Astrocyte (in vitro differentiated cells and primary cell): ENCODE measurements around the gene MTHFD1.

ENCODE experiments used
- EZH2 ChIP-seq: IDR thresholded peaks from 2 replicates; pipeline ENCODE4 v1.6.1; 2012; ENCODE audit warnings: mild to moderate bottlenecking, low read length, inconsistent platforms; ENCODE audit not compliant: insufficient read depth
- TF ChIP-seq, protein P1 (sequence below): IDR thresholded peaks from 2 replicates; pipeline ENCODE4 v1.5.1; 2011; ENCODE audit warnings: low read depth, mild to moderate bottlenecking, inconsistent platforms, low read length, moderate library complexity; ENCODE audit not compliant: insufficient read depth

DNA sequence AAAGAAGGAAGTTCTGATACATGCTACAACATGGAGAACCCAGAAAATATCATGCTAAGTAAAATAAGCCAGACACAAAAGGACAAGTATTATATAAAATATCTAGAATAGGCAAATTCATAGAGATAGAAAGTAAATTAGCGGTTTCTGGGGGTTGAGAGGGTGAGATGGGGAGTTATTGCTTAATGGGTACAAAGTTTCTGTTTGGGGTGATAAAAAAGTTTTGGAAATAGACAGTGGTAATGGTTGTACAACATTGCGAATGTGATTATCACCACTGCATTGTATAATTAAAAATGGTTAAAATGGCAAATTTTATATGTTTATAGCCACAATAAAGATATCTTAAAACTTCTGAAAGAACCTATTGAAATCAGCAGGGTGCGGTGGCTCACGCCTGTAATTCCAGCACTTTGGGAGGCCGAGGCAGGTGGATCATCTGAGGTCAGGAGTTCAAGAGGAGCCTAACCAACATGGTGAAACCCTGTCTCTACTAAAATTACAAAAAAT lies 100.5 kb downstream of the MTHFD1 start:
- TF ChIP-seq, protein P1, sequence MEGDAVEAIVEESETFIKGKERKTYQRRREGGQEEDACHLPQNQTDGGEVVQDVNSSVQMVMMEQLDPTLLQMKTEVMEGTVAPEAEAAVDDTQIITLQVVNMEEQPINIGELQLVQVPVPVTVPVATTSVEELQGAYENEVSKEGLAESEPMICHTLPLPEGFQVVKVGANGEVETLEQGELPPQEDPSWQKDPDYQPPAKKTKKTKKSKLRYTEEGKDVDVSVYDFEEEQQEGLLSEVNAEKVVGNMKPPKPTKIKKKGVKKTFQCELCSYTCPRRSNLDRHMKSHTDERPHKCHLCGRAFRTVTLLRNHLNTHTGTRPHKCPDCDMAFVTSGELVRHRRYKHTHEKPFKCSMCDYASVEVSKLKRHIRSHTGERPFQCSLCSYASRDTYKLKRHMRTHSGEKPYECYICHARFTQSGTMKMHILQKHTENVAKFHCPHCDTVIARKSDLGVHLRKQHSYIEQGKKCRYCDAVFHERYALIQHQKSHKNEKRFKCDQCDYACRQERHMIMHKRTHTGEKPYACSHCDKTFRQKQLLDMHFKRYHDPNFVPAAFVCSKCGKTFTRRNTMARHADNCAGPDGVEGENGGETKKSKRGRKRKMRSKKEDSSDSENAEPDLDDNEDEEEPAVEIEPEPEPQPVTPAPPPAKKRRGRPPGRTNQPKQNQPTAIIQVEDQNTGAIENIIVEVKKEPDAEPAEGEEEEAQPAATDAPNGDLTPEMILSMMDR: no peak
- TF ChIP-seq EZH2: no peak
